Kidney (tissue), 14 donors: Measurements from ENCODE around the gene OSBP2. TPM values are rescaled to one million over a fixed set of nuclear protein-coding genes. Genes with fewer than 3 reads are reported as not detected.

Source experiments
- DNase-seq, 5 donors: peaks; one replicate each; pipeline ENCODE4 v3.0.0-alpha.2; 2013 to 2020
- FAIRE-seq: peaks from 2 replicates; lab custom pipeline; 2012; peaks lifted over from hg19 to GRCh38; lab: Jason Lieb, UNC
- H3K27ac ChIP-seq, 2 donors: one replicate each; pipeline ENCODE4 v1.7.0; 2013; ENCODE audit warnings: low read depth in 2 of 2, low read length in 2 of 2, inconsistent platforms in 1 of 2
- H3K27me3 ChIP-seq: one replicate; pipeline ENCODE4 v1.7.1; 2013; ENCODE audit warnings: low read length, inconsistent platforms; ENCODE audit not compliant: control insufficient read depth, insufficient read depth
- H3K36me3 ChIP-seq, 3 donors: one replicate each; pipeline versions ENCODE4 v1.7.0 to v1.7.1; 2013; ENCODE audit warnings: low read length in 3 of 3, control low read depth in 1 of 3, inconsistent platforms in 1 of 3; ENCODE audit not compliant: insufficient read depth in 3 of 3, control insufficient read depth in 2 of 3
- H3K4me1 ChIP-seq, 3 donors: one replicate each; pipeline versions ENCODE4 v1.7.0 to v1.7.1; 2013; ENCODE audit warnings: low read length in 3 of 3, inconsistent platforms in 1 of 3, low read depth in 1 of 3; ENCODE audit not compliant: control insufficient read depth in 2 of 3, insufficient read depth in 2 of 3
- H3K4me3 ChIP-seq, 3 donors: one replicate each; pipeline versions ENCODE4 v1.7.0 to v1.8.1; 2013; ENCODE audit warnings: low read length in 3 of 3, control low read depth in 1 of 3, inconsistent platforms in 1 of 3
- H3K9ac ChIP-seq, 3 donors: one replicate each; pipeline versions ENCODE4 v1.7.0 to v1.7.1; 2013; ENCODE audit warnings: low read length in 3 of 3, control low read depth in 1 of 3, inconsistent platforms in 1 of 3
- H3K9me3 ChIP-seq, 3 donors: one replicate each; pipeline versions ENCODE4 v1.7.0 to v1.7.1; 2013; ENCODE audit warnings: low read length in 3 of 3, control low read depth in 1 of 3, inconsistent platforms in 1 of 3; ENCODE audit not compliant: control insufficient read depth in 2 of 3, insufficient read depth in 1 of 3
- intact Hi-C: fragments of 100-400 bp; cut with DNase I; formaldehyde crosslinking; loops from one replicate; pipeline ENCODE4 v1.11.1; 2022
- polyA plus RNA-seq: library from polyadenylated mRNA; stranded (reverse); fragments of 350-450 nt; fragmentation: Illumina TruSeq; extraction: RNeasy Lipid Tissue Mini Kit (QIAGEN cat#74804); gene quantifications from one replicate; pipeline ENCODE4 v1.2.3, GENCODE V29; 2014; ENCODE audit warnings: low read depth, low replicate concordance; ENCODE audit not compliant: insufficient read depth
- total RNA-seq: library from RNA; stranded (reverse); fragmentation: NEBNext Ultra II Directional; extraction: Animal tissue kit (Norgen Biotek cat#: 25700); gene quantifications from one replicate; pipeline ENCODE4 v1.2.1, GENCODE V29; 2021
- TF ChIP-seq, protein P1 (sequence below): IDR thresholded peaks from 3 replicates; pipeline ENCODE4 v1.5.1; 2012; ENCODE audit warnings: mild to moderate bottlenecking, moderate library complexity, borderline replicate concordance; ENCODE audit not compliant: insufficient read depth; ENCODE audit errors: extremely low read depth
- donor health status: control.
- donor health status: control.
- donor health status: control.
- donor health status: control.
- donor health status: control.
- donor health status: DM: yes; HTN: yes; CAD: no.
- donor health status: Normal renal cell carcinoma (clear cell type).

The OSBP2 gene
- total and polyA plus RNA-seq, 2 donors from 2014 or later, result 3.4 to 4.0 TPM

DNA sequence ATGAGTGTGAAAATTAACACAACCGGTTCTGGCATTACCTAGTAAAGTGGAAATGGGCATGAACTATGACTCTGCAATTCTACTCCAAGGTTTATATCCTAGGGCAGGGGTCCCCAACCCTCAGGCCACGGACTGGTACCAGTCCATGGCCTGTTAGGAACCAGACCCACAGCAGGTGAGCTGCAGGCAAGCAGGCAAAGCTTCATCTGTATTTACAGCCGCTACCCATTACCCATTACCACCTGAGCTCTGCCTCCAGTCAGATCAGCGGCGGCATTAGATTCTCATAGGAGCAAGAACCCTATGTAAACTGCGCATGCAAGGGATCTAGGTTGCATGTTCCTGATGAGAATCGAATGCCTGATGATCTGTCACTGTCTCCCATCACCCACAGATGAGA lies 224.1 kb downstream of the OSBP2 start:
- H3K4me1 ChIP-seq, result no peaks in the 10 kb centered on the region
- intact Hi-C loops, result no loop called here
- DNase-seq (peak in 1 of 5 donors; percentile 37), FAIRE-seq (no peak)
- TF ChIP-seq, protein P1, sequence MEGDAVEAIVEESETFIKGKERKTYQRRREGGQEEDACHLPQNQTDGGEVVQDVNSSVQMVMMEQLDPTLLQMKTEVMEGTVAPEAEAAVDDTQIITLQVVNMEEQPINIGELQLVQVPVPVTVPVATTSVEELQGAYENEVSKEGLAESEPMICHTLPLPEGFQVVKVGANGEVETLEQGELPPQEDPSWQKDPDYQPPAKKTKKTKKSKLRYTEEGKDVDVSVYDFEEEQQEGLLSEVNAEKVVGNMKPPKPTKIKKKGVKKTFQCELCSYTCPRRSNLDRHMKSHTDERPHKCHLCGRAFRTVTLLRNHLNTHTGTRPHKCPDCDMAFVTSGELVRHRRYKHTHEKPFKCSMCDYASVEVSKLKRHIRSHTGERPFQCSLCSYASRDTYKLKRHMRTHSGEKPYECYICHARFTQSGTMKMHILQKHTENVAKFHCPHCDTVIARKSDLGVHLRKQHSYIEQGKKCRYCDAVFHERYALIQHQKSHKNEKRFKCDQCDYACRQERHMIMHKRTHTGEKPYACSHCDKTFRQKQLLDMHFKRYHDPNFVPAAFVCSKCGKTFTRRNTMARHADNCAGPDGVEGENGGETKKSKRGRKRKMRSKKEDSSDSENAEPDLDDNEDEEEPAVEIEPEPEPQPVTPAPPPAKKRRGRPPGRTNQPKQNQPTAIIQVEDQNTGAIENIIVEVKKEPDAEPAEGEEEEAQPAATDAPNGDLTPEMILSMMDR, result no peak
- H3K4me3 ChIP-seq, result no peak overlapping the region
- no peaks in the 10 kb centered on the region for H3K9me3 ChIP-seq
- H3K27ac ChIP-seq, result no peak overlapping the region
- no peak overlapping the region for H3K9ac ChIP-seq
- no peaks in the 10 kb centered on the region for H3K27me3 ChIP-seq
- H3K36me3 ChIP-seq, result no peaks in the 10 kb centered on the region

DNA sequence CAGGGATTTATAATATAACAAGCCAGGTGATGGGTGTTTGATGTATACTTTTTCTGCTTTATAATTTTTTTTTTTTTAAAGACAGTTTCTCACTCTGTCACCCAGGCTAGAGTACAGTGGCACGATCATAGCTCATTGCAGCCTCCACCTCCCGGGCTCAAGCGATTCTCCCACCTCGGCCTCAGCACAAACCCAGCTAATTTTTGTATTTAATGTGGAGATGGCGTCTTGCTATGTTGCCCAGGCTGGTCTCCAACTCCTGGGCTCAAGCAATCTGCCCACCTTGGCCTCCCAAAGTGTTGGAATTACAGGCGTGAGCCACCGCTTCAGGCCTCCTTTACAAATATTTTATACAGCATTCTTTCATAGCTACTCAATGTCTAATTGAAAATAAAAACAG lies 225.3 kb downstream of the OSBP2 start:
- TF ChIP-seq, protein P1, result no peak
- no peak overlapping the region for H3K27ac ChIP-seq
- intact Hi-C loops, result loop anchor here (10.0 kb wide), 1 partner anchor 155 kb away; no protein-coding TSS in a partner anchor
- no peaks in the 10 kb centered on the region for H3K9me3 ChIP-seq
- FAIRE-seq (no peak), DNase-seq (peak in 1 of 5 donors; percentile 30)
- H3K27me3 ChIP-seq, result no peaks in the 10 kb centered on the region
- no peaks in the 10 kb centered on the region for H3K36me3 ChIP-seq
- H3K4me3 ChIP-seq, result no peak overlapping the region
- no peaks in the 10 kb centered on the region for H3K4me1 ChIP-seq
- H3K9ac ChIP-seq, result no peak overlapping the region

DNA sequence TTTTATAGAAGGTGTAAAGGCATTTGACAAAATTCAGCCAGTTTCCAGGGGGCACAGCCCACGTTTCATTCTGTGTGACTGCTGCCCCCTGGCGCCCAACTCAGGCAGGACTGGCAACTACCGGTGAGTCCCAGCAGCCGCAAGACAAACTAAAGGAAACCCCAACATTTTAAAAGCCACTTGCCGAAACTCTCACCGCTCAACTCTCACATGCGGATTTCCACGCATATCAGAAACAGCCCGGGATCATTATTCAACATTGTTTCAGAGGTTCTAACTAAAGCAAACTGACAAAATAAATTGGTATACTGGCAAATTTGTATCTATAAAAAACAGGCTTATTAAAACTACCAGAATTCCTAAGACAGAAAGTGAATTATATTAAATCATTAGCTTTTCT lies 225.7 kb downstream of the OSBP2 start:
- no peak overlapping the region for H3K9ac ChIP-seq
- H3K36me3 ChIP-seq, result peaks cover 0 to under 1% (median 0%) of the 10 kb centered on the region in 3 donors
- FAIRE-seq (peak; percentile 17), DNase-seq (peak; percentile 78 to 86 (median 78))
- no peaks in the 10 kb centered on the region for H3K27me3 ChIP-seq
- H3K4me1 ChIP-seq, result no peaks in the 10 kb centered on the region
- no peak overlapping the region for H3K27ac ChIP-seq
- intact Hi-C loops, result loop anchor here (10.0 kb wide), 1 partner anchor 156 kb away; no protein-coding TSS in a partner anchor
- peak overlapping the region in 1 of 3 donors; percentile 56 for H3K4me3 ChIP-seq
- no peaks in the 10 kb centered on the region for H3K9me3 ChIP-seq
- TF ChIP-seq, protein P1, result peak; percentile 90

DNA sequence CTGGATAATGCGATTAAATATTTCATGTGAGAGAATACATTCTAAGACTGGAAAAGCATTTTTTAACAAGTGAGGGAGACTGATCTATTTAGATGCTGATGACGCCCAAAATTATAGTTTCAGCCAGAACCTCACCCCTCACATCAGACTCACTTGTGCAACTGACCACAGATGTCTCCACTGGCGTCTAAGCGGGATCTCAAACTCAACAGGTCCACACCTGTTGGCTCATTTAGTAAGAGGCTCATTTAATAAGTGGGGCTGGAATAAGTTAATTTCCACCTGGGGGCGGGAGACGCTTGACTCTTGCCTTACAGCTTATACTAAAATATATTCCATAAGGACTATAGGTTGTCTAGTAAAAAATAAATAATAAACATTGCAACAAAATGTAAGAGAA lies 226.4 kb downstream of the OSBP2 start:
- TF ChIP-seq, protein P1, result no peak
- intact Hi-C loops, result loop anchor here (10.0 kb wide), 1 partner anchor 156 kb away; no protein-coding TSS in a partner anchor
- Histone ChIP-seq H3K27me3 (no peaks in the 10 kb centered on the region), H3K9me3 (no peaks in the 10 kb centered on the region), H3K9ac (no peak overlapping the region), H3K4me1 (no peaks in the 10 kb centered on the region), H3K4me3 (peak overlapping the region in 2 of 3 donors; percentile 42 to 65), H3K36me3 (peaks cover 0 to 7% (median 0%) of the 10 kb centered on the region in 3 donors), H3K27ac (no peak overlapping the region)
- FAIRE-seq, result no peak
- no peak for DNase-seq
